Spleen (tissue), 7 donors: ENCODE data around the gene TMEM147.

Source experiments
- POLR2A ChIP-seq, 3 donors: fragments of 450-650 bp; IDR thresholded peaks; one replicate each; pipeline ENCODE4 v1.5.1; 2017; ENCODE audit warnings: antibody characterized with exemption in 3 of 3, mild to moderate bottlenecking in 1 of 3
- POLR2AphosphoS5 ChIP-seq, 3 donors: sonication (generic); formaldehyde crosslinking; IDR thresholded peaks; one replicate each; pipeline ENCODE4 v1.5.1; 2017; ENCODE audit warnings: antibody characterized with exemption in 3 of 3
- TF ChIP-seq, protein P1 (sequence below), 11 experiments: fragments of 200-600 bp in 7 of 11; fragments of 450-650 bp in 4 of 11; sonication (generic) in 4 of 11; IDR thresholded peaks in 8 of 11; conservative IDR thresholded peaks in 3 of 11; 1 replicate in 7 of 11; 2 replicates in 4 of 11; pipeline versions ENCODE4 v1.4.0 to v1.8.0; 2016 to 2021; ENCODE audit warnings: antibody characterized with exemption in 11 of 11, inconsistent platforms in 4 of 11, mild to moderate bottlenecking in 1 of 11
- donor health status: DM: no; HTN: no; CAD: no; lungs with moderate emphysema.
- donor health status: DM: no; HTN: no; CAD: no.
- donor health status: DM: no; HTN: no; CAD: no.

DNA sequence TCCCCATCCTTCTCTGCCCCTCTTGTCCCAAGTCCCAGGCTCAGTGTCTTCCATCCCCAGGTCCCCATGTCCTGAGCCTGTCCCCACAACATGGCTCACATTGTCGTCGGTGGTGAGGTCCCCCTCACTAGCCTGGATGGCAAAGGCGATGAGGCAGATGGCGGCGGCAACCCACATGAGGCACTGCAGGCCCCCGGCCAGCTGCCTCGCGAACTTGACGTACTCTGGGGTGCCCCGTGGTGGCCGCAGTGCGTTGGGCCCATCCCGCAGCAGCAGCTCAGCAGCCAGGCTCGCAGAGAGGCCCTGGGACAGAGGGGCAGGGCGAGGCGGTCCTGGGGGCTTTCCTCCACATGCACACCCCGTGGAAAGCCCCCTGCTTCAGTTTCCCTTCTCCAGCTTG lies 16.9 kb downstream of the TMEM147 start:
- TF ChIP-seq POLR2AphosphoS5 (IDR thresholded peaks at IDR 0.05) (no peak), POLR2A (IDR thresholded peaks at IDR 0.05) (no peak)
- TF ChIP-seq, protein P1, sequence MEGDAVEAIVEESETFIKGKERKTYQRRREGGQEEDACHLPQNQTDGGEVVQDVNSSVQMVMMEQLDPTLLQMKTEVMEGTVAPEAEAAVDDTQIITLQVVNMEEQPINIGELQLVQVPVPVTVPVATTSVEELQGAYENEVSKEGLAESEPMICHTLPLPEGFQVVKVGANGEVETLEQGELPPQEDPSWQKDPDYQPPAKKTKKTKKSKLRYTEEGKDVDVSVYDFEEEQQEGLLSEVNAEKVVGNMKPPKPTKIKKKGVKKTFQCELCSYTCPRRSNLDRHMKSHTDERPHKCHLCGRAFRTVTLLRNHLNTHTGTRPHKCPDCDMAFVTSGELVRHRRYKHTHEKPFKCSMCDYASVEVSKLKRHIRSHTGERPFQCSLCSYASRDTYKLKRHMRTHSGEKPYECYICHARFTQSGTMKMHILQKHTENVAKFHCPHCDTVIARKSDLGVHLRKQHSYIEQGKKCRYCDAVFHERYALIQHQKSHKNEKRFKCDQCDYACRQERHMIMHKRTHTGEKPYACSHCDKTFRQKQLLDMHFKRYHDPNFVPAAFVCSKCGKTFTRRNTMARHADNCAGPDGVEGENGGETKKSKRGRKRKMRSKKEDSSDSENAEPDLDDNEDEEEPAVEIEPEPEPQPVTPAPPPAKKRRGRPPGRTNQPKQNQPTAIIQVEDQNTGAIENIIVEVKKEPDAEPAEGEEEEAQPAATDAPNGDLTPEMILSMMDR (IDR thresholded peaks at IDR 0.05 in 8 of 11, conservative IDR thresholded peaks at IDR 0.05 in 3 of 11), result no peak
